ENCODE data around the gene ADAMTS18. TPM values are rescaled to one million over a fixed set of nuclear protein-coding genes. Genes with fewer than 3 reads are reported as not detected.

ADAMTS18 gene
- total RNA-seq, 2 donors from 2014 or later: not detected

- DNase-seq (ENCODE audit: low spot score in 2 of 2) (peak in 1 of 2 donors; percentile 41), ATAC-seq (no peak)
- peaks cover 0 to 2% of the 10 kb centered on the region in 2 donors for H3K9me3 Mint-ChIP-seq
- H3K36me3 Mint-ChIP-seq: no peaks in the 10 kb centered on the region
- H3K27ac Mint-ChIP-seq: no peak overlapping the region
These were observed 58.5 kb downstream of the ADAMTS18 start for GRCh38 chr16:77376358-77376757.

- Mint-ChIP-seq H3K27ac (no peak overlapping the region), H3K9me3 (peaks cover 0 to 5% of the 10 kb centered on the region in 2 donors), H3K36me3 (no peaks in the 10 kb centered on the region)
- DNase-seq (ENCODE audit: low spot score in 2 of 2): no peak
- no peak for ATAC-seq
These were observed 59.4 kb downstream of the ADAMTS18 start for GRCh38 chr16:77375396-77375795.

DNA sequence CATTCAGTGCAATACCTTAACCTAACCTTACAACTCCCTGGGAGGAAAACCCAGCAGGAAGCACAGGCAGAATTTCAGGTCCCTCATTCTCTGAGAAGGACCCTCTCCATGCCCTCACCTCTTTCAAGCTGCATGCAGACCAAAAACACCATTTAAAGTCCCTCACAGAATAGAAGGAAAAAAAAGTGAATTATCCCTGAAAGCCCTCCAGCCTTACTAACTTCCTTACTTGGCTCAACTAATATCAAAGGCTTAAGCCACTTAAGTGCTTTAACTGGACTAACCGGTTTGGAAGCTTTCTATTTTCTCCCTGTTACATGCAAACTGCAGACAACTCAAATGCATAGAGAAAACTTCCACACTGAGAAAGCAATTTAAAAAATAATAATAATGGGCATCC, 60.5 kb downstream of the ADAMTS18 start:
- ATAC-seq (no peak), DNase-seq (ENCODE audit: low spot score in 2 of 2) (no peak)
- Mint-ChIP-seq H3K27ac (no peak overlapping the region), H3K36me3 (no peaks in the 10 kb centered on the region), H3K9me3 (peaks cover 0 to 5% of the 10 kb centered on the region in 2 donors)

GRCh38 chr16:77373726-77374125, 61.1 kb downstream of the ADAMTS18 start:
- DNase-seq (ENCODE audit: low spot score in 2 of 2) (no peak), ATAC-seq (no peak)
- Mint-ChIP-seq H3K27ac (no peak overlapping the region), H3K9me3 (peaks cover 0 to 5% of the 10 kb centered on the region in 2 donors), H3K36me3 (no peaks in the 10 kb centered on the region)

DNA sequence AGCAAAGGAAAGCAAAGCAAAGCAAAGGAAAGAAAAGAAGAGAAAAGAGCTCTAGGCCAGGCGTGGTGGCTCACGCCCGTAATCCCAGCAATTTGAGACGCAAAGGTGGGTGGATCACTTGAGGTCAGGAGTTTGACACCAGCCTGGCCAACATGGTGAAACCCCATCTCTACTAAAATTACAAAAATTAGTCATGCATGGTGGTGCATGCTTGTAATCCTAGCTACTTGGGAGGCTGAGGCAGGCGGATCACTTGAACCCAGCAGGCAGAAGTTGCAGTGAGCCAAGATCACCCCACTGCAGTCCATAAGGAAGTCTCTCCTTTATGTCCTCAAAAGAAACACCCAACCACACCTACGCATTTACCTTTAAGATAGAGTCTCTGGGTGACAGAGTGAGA, 70.1 kb downstream of the ADAMTS18 start:
- Mint-ChIP-seq H3K27ac (no peak overlapping the region), H3K9me3 (peaks cover 0 to 4% of the 10 kb centered on the region in 2 donors), H3K36me3 (no peaks in the 10 kb centered on the region)
- ATAC-seq: no peak
- DNase-seq (ENCODE audit: low spot score in 2 of 2): no peak

- H3K9me3 Mint-ChIP-seq: no peaks in the 10 kb centered on the region
- H3K36me3 Mint-ChIP-seq: no peaks in the 10 kb centered on the region
- ATAC-seq: peak in 1 of 2 donors; percentile 41
- no peak for DNase-seq (ENCODE audit: low spot score in 2 of 2)
- no peak overlapping the region for H3K27ac Mint-ChIP-seq
These were observed 75.8 kb downstream of the ADAMTS18 start for GRCh38 chr16:77359065-77359502.

- H3K36me3 Mint-ChIP-seq: no peaks in the 10 kb centered on the region
- no peaks in the 10 kb centered on the region for H3K9me3 Mint-ChIP-seq
- no peak overlapping the region for H3K27ac Mint-ChIP-seq
- DNase-seq (ENCODE audit: low spot score in 2 of 2): no peak
- ATAC-seq: no peak
These were observed 81.1 kb downstream of the ADAMTS18 start for GRCh38 chr16:77353587-77354263.

GRCh38 chr16:77344341-77344740, 90.5 kb downstream of the ADAMTS18 start:
- peak in 1 of 2 donors; percentile 83 for ATAC-seq
- no peaks in the 10 kb centered on the region for H3K36me3 Mint-ChIP-seq
- H3K9me3 Mint-ChIP-seq: peaks cover 0 to 5% of the 10 kb centered on the region in 2 donors
- H3K27ac Mint-ChIP-seq: no peak overlapping the region
- DNase-seq (ENCODE audit: low spot score in 2 of 2): no peak

GRCh38 chr16:77336637-77337036, 98.2 kb downstream of the ADAMTS18 start:
- ATAC-seq: no peak
- H3K9me3 Mint-ChIP-seq: no peaks in the 10 kb centered on the region
- no peaks in the 10 kb centered on the region for H3K36me3 Mint-ChIP-seq
- H3K27ac Mint-ChIP-seq: no peak overlapping the region
- DNase-seq (ENCODE audit: low spot score in 2 of 2): no peak

GRCh38 chr16:77335652-77336234, 99.1 kb downstream of the ADAMTS18 start:
- no peak for DNase-seq (ENCODE audit: low spot score in 2 of 2)
- no peaks in the 10 kb centered on the region for H3K36me3 Mint-ChIP-seq
- H3K27ac Mint-ChIP-seq: no peak overlapping the region
- ATAC-seq: no peak
- no peaks in the 10 kb centered on the region for H3K9me3 Mint-ChIP-seq

- Mint-ChIP-seq H3K9me3 (no peaks in the 10 kb centered on the region), H3K36me3 (no peaks in the 10 kb centered on the region), H3K27ac (no peak overlapping the region)
- ATAC-seq: no peak
- no peak for DNase-seq (ENCODE audit: low spot score in 2 of 2)
These were observed 102.0 kb downstream of the ADAMTS18 start for GRCh38 chr16:77332792-77333191.

GRCh38 chr16:77331802-77332586, 102.8 kb downstream of the ADAMTS18 start:
- peaks cover 0 to under 1% of the 10 kb centered on the region in 2 donors for H3K36me3 Mint-ChIP-seq
- DNase-seq (ENCODE audit: low spot score in 2 of 2) (no peak), ATAC-seq (no peak)
- no peak overlapping the region for H3K27ac Mint-ChIP-seq
- H3K9me3 Mint-ChIP-seq: peaks cover 0 to 2% of the 10 kb centered on the region in 2 donors

GRCh38 chr16:77331043-77331442, 103.8 kb downstream of the ADAMTS18 start:
- Mint-ChIP-seq H3K27ac (no peak overlapping the region), H3K9me3 (peaks cover 3 to 6% of the 10 kb centered on the region in 2 donors), H3K36me3 (peaks cover 0 to 4% of the 10 kb centered on the region in 2 donors)
- DNase-seq (ENCODE audit: low spot score in 2 of 2) (no peak), ATAC-seq (no peak)

DNA sequence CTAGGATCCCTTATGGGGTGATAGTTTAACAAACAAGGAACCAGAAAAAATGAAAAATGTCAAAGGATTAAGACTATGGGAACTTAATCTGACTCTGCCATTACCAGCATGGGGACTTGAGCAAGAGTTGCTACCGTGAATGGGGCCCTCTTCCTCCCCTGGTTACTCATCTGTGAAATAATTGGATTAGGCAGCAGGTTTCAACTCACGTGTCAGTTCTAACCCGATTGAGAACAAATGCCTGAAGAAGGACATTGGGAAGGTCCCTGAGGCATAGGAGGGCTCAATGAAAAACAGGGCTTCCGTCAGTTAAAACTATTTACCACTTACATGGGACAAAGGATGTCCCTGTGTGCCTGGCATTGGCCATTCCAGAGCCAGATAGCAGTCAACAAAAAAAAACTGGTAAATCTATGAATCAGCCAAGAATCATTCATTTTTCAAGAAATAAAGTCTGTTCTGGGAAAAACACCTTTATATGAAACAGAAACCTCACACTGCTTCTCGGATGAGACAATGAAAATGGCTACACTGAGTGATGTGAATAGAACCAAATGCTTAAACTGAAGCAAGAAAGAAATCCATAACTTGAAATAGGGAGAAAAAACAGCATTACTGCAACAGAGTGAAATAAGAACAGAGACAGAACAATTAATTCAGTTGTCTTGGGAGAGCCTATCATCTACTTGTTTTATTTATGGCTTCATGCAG, 104.3 kb downstream of the ADAMTS18 start:
- DNase-seq (ENCODE audit: low spot score in 2 of 2) (peak in 1 of 2 donors; percentile 17), ATAC-seq (peak in 1 of 2 donors; percentile 78)
- Mint-ChIP-seq H3K27ac (peak overlapping the region in 1 of 2 donors; percentile 84), H3K9me3 (peaks cover 3 to 9% of the 10 kb centered on the region in 2 donors), H3K36me3 (peaks cover 0 to 4% of the 10 kb centered on the region in 2 donors)

DNA sequence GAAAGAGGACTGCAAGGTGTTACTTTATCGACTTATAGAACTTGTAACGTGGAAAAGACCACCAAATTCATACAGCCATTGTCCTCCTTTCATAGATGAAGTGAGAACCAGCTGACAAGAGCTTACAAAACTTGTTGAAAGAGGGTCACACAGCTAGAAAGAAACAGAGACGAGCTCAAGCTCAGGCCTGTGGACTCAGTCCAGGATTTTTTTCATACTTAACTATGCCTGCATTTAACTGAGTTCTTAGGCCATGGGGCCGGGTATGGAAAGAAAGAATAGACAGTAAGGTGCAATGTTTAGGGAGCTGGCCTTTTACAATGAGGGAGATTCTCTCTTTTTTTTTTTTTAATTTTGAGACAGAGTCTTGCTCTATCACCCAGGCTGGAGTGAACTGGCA, 106.1 kb downstream of the ADAMTS18 start:
- H3K27ac Mint-ChIP-seq: no peak overlapping the region
- H3K36me3 Mint-ChIP-seq: peaks cover 0 to 4% of the 10 kb centered on the region in 2 donors
- ATAC-seq (no peak), DNase-seq (ENCODE audit: low spot score in 2 of 2) (no peak)
- H3K9me3 Mint-ChIP-seq: peaks cover 3 to 9% of the 10 kb centered on the region in 2 donors

- H3K27ac Mint-ChIP-seq: no peak overlapping the region
- no peak for DNase-seq (ENCODE audit: low spot score in 2 of 2)
- no peak for ATAC-seq
- peaks cover 3 to 9% of the 10 kb centered on the region in 2 donors for H3K9me3 Mint-ChIP-seq
- peaks cover 0 to 4% of the 10 kb centered on the region in 2 donors for H3K36me3 Mint-ChIP-seq
These were observed 106.6 kb downstream of the ADAMTS18 start for GRCh38 chr16:77328274-77328673.
